GM11168 (cell line): ENCODE measurements around the gene TLR9.

Experiments
- in situ Hi-C: fragments of 300-500 bp; cut with MboI; formaldehyde crosslinking; loops from one replicate; pipeline ENCODE4 v1.12.0; 2022; ENCODE audit warnings: low sequenced_read_pairs; ENCODE audit not compliant: unreplicated experiment

The TLR9 gene

GRCh38 chr3:52233108-52233591 lies 7.7 kb upstream of the TLR9 start:
- in situ Hi-C loops: loop anchor here (10.0 kb wide), 1 partner anchor 112 kb away; no protein-coding TSS in a partner anchor

- in situ Hi-C loops: loop anchor here (10.0 kb wide), 1 partner anchor 112 kb away; no protein-coding TSS in a partner anchor
These were observed 7.0 kb upstream of the TLR9 start for GRCh38 chr3:52232279-52233107.

GRCh38 chr3:52231502-52232278 lies 6.2 kb upstream of the TLR9 start:
- in situ Hi-C loops: loop anchor here (10.0 kb wide), 1 partner anchor 113 kb away; no protein-coding TSS in a partner anchor

GRCh38 chr3:52230889-52231499 lies 5.5 kb upstream of the TLR9 start:
- in situ Hi-C loops: loop anchor here (10.0 kb wide), 1 partner anchor 114 kb away; no protein-coding TSS in a partner anchor

- in situ Hi-C loops: loop anchor here (10.0 kb wide), 1 partner anchor 114 kb away; no protein-coding TSS in a partner anchor
These were observed 5.0 kb upstream of the TLR9 start for GRCh38 chr3:52230461-52230860.

GRCh38 chr3:52229656-52230055 lies 4.2 kb upstream of the TLR9 start:
- in situ Hi-C loops: loop anchor here (10.0 kb wide), 1 partner anchor 115 kb away; no protein-coding TSS in a partner anchor

GRCh38 chr3:52228751-52229291 lies 3.4 kb upstream of the TLR9 start:
- in situ Hi-C loops: no loop called here

GRCh38 chr3:52228266-52228665 lies 2.8 kb upstream of the TLR9 start:
- in situ Hi-C loops: no loop called here

GRCh38 chr3:52227766-52228165 lies 2.3 kb upstream of the TLR9 start:
- in situ Hi-C loops: no loop called here

GRCh38 chr3:52227117-52227516 lies 1.7 kb upstream of the TLR9 start:
- in situ Hi-C loops: no loop called here

GRCh38 chr3:52226229-52226817 lies 878 bp upstream of the TLR9 start:
- in situ Hi-C loops: no loop called here

GRCh38 chr3:52223449-52224408 lies 1.7 kb downstream of the TLR9 start:
- in situ Hi-C loops: no loop called here

- in situ Hi-C loops: no loop called here
These were observed 2.9 kb downstream of the TLR9 start for GRCh38 chr3:52222319-52223221.

- in situ Hi-C loops: no loop called here
These were observed 3.7 kb downstream of the TLR9 start for GRCh38 chr3:52221563-52222318.

- in situ Hi-C loops: no loop called here
These were observed 4.3 kb downstream of the TLR9 start for GRCh38 chr3:52221141-52221562.

- in situ Hi-C loops: no loop called here
These were observed 4.9 kb downstream of the TLR9 start for GRCh38 chr3:52220380-52221026.
